Measurements from ENCODE around the gene RYR2. TPM values are rescaled to one million over a fixed set of nuclear protein-coding genes. Genes with fewer than 3 reads are reported as not detected.

RYR2 gene
- total and polyA plus RNA-seq, 4 donors = 2.6 to 128 (median 17.7) TPM

DNA sequence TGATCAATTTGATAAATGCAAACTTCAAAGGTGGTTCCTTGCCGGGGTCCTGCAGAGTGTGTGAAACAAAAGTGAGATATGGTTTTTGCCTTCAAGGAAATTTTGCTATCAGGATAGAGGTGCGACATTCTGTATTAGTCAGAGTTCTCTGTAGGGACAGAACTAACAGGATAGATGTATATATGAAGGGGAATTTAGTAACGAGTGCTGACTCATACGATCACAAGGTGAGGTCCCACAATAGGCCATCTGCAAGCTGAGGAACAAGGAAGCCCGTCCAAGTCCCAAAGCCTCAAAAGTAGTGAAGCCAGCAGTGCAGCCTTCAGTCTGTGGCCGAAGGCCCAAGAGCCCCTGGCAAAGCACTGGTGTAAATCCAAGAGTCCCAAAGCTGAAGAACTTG, 157.0 kb downstream of the RYR2 start:
- H3K4me1 ChIP-seq (ENCODE audit: control insufficient read depth in 1 of 2, insufficient read depth in 2 of 2, low read length in 2 of 2) = peaks cover 0 to 3% of the 10 kb centered on the region in 2 donors
- no peak overlapping the region for H3K4me3 ChIP-seq (ENCODE audit: low read length in 2 of 2)
- DNase-seq (no peak), ATAC-seq (ENCODE audit: low FRiP score) (no peak)
- intact Hi-C loops (cut with DNase I) = no loop called here
- no peak overlapping the region for H3K27ac ChIP-seq (ENCODE audit: low read depth in 1 of 2, low read length in 2 of 2)
- H3K9me3 ChIP-seq (ENCODE audit: control insufficient read depth, low read length) = no peaks in the 10 kb centered on the region
- no peaks in the 10 kb centered on the region for H3K27me3 ChIP-seq (ENCODE audit: control insufficient read depth in 1 of 2, insufficient read depth in 2 of 2, low read length in 1 of 2)
- WGBS, 2 donors = 49 to 55% methylated on average over 6 of the region's 6 CpGs
- no peaks in the 10 kb centered on the region for H3K36me3 ChIP-seq (ENCODE audit: control insufficient read depth in 1 of 2, insufficient read depth in 2 of 2, low read length in 1 of 2)

DNA sequence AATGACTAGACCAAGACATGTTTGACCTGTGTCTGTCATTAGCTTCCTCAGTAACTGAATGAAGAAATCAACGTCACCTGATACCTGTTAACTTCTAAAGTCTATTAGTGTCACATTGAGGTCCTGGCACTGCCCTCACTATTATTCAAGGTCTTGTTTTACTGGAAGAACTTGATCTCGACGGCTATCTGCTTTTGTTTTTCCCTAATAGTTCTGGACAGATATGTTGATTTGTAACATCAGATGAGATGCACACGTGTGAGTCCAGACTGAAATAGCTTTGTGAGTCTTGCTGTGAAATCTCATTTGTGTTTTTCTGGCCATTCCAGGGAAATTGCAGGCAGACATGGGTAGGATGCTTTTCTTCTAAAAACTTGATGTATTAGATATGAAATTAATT, 159.2 kb downstream of the RYR2 start:
- WGBS, 2 donors = 88 to 90% methylated on average over 4 of the region's 4 CpGs
- no peaks in the 10 kb centered on the region for H3K27me3 ChIP-seq (ENCODE audit: control insufficient read depth in 1 of 2, insufficient read depth in 2 of 2, low read length in 1 of 2)
- no peaks in the 10 kb centered on the region for H3K9me3 ChIP-seq (ENCODE audit: control insufficient read depth, low read length)
- no peak overlapping the region for H3K27ac ChIP-seq (ENCODE audit: low read depth in 1 of 2, low read length in 2 of 2)
- H3K4me1 ChIP-seq (ENCODE audit: control insufficient read depth in 1 of 2, insufficient read depth in 2 of 2, low read length in 2 of 2) = peaks cover 0 to 3% of the 10 kb centered on the region in 2 donors
- no peak overlapping the region for H3K4me3 ChIP-seq (ENCODE audit: low read length in 2 of 2)
- intact Hi-C loops (cut with DNase I) = no loop called here
- no peak for ATAC-seq (ENCODE audit: low FRiP score)
- DNase-seq = no peak
- H3K36me3 ChIP-seq (ENCODE audit: control insufficient read depth in 1 of 2, insufficient read depth in 2 of 2, low read length in 1 of 2) = no peaks in the 10 kb centered on the region

DNA sequence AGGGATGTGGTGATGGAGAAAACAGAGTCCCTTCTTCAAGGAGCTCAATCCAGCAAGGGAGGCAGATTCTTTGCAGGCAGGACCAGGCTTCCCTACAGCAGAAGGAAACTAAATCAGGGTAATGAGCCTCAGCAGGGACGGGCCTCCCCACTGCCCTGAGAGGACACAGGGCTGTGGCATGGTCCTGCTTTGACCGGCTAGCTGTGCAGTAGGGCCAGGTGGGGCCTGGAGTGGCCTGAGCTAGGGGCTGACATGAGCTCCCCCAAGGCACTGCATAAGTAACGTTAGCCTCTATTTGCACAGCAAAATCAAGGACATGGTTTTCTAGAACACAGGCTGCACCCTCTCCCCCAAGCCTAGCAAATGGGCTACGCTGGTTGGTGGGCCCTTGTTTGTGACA, 162.9 kb downstream of the RYR2 start:
- Histone ChIP-seq H3K9me3 (ENCODE audit: control insufficient read depth, low read length) (no peaks in the 10 kb centered on the region), H3K4me3 (ENCODE audit: low read length in 2 of 2) (no peak overlapping the region), H3K36me3 (ENCODE audit: control insufficient read depth in 1 of 2, insufficient read depth in 2 of 2, low read length in 1 of 2) (no peaks in the 10 kb centered on the region), H3K27ac (ENCODE audit: low read depth in 1 of 2, low read length in 2 of 2) (no peak overlapping the region), H3K27me3 (ENCODE audit: control insufficient read depth in 1 of 2, insufficient read depth in 2 of 2, low read length in 1 of 2) (no peaks in the 10 kb centered on the region), H3K4me1 (ENCODE audit: control insufficient read depth in 1 of 2, insufficient read depth in 2 of 2, low read length in 2 of 2) (no peaks in the 10 kb centered on the region)
- ATAC-seq (ENCODE audit: low FRiP score) (no peak), DNase-seq (no peak)
- intact Hi-C loops (cut with DNase I) = no loop called here
- whole genome bisulfite sequencing, 2 donors = 93 to 100% methylated on average over 4 of the region's 4 CpGs

DNA sequence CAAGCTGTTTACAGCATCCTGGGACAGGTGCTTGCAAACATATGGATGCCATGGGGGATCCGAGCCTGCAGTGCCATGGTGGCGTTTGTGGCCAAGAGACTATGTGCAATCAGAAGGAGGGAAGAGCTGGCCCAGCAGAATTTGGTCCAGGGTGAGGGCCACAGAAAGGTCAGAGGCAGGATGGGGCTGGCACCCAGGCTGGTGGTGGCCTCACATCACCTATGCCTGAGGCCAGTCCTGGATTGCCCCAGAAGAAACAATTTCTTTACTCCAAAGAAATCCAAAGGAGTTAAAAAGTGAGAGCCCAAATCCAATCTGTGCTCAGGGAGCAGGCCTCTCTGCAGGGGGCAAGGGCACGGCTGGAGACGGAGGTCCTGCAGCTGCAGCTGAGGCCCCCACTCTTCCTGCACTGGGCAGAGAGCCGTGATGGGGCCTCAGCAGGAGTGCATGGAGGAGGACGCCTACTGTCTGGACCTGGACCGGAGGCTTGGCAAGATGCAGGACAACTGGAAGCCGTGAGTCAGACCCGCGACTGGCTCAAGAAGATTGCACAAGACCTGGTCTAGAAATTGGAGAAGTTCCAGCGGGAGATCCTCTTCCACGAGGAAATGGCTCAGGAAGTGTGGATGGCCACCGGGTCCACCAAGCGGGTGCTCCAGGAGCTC, 163.5 kb downstream of the RYR2 start:
- DNase-seq = peak; percentile 73 to 79
- Histone ChIP-seq H3K27ac (ENCODE audit: low read depth in 1 of 2, low read length in 2 of 2) (no peak overlapping the region), H3K9me3 (ENCODE audit: control insufficient read depth, low read length) (no peaks in the 10 kb centered on the region), H3K4me3 (ENCODE audit: low read length in 2 of 2) (no peak overlapping the region), H3K36me3 (ENCODE audit: control insufficient read depth in 1 of 2, insufficient read depth in 2 of 2, low read length in 1 of 2) (no peaks in the 10 kb centered on the region), H3K27me3 (ENCODE audit: control insufficient read depth in 1 of 2, insufficient read depth in 2 of 2, low read length in 1 of 2) (no peaks in the 10 kb centered on the region), H3K4me1 (ENCODE audit: control insufficient read depth in 1 of 2, insufficient read depth in 2 of 2, low read length in 2 of 2) (no peaks in the 10 kb centered on the region)
- peak; percentile 78 for ATAC-seq (ENCODE audit: low FRiP score)
- 73 to 82% methylated on average over 14 of the region's 14 CpGs for WGBS, 2 donors
- intact Hi-C loops (cut with DNase I) = no loop called here

DNA sequence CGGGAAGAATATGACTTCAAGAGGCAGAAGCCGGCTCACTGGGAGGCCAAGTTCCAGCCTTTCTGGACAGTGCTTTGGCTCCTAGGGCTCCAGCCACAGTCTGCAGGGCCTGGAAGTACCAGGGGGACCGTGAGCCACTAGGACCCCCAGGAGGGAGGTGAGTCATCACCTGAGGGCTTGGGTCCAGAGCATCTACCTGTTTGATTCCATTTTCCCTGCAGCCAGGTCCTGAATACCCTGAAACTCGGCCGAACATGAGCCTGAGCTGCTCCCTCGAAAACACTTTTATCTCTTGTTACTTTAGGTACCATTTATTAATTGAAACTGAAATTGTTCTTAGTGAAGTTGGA, 164.1 kb downstream of the RYR2 start:
- WGBS, 2 donors = 84 to 93% methylated on average over 6 of the region's 6 CpGs
- Histone ChIP-seq H3K27ac (ENCODE audit: low read depth in 1 of 2, low read length in 2 of 2) (no peak overlapping the region), H3K36me3 (ENCODE audit: control insufficient read depth in 1 of 2, insufficient read depth in 2 of 2, low read length in 1 of 2) (no peaks in the 10 kb centered on the region), H3K4me1 (ENCODE audit: control insufficient read depth in 1 of 2, insufficient read depth in 2 of 2, low read length in 2 of 2) (no peaks in the 10 kb centered on the region), H3K4me3 (ENCODE audit: low read length in 2 of 2) (no peak overlapping the region), H3K9me3 (ENCODE audit: control insufficient read depth, low read length) (no peaks in the 10 kb centered on the region), H3K27me3 (ENCODE audit: control insufficient read depth in 1 of 2, insufficient read depth in 2 of 2, low read length in 1 of 2) (no peaks in the 10 kb centered on the region)
- intact Hi-C loops (cut with DNase I) = no loop called here
- ATAC-seq (ENCODE audit: low FRiP score) = peak; percentile 21
- no peak for DNase-seq

DNA sequence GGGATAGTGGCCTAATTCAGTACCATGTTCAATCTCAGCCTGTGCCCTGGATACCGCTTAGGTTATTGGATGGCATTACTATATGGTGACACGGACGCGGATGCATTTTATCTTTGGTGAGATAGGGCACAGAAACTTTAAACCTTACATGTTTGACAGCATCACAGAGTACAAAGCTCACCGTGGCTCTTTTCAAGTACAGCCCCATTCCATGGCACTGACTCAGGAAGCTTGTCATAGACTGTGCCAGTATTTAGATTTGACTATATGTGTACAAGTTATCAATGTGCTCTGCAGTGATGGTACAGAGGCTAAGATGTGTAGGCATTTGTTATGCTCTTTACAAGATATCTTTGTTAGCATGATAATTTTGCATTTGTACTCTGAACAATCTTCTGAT, 169.0 kb downstream of the RYR2 start:
- WGBS, 2 donors = 65 to 73% methylated on average over 5 of the region's 5 CpGs
- H3K27me3 ChIP-seq (ENCODE audit: control insufficient read depth in 1 of 2, insufficient read depth in 2 of 2, low read length in 1 of 2) = no peaks in the 10 kb centered on the region
- no peak overlapping the region for H3K4me3 ChIP-seq (ENCODE audit: low read length in 2 of 2)
- no peaks in the 10 kb centered on the region for H3K36me3 ChIP-seq (ENCODE audit: control insufficient read depth in 1 of 2, insufficient read depth in 2 of 2, low read length in 1 of 2)
- intact Hi-C loops (cut with DNase I) = no loop called here
- no peaks in the 10 kb centered on the region for H3K9me3 ChIP-seq (ENCODE audit: control insufficient read depth, low read length)
- ATAC-seq (ENCODE audit: low FRiP score) (no peak), DNase-seq (no peak)
- no peak overlapping the region for H3K27ac ChIP-seq (ENCODE audit: low read depth in 1 of 2, low read length in 2 of 2)
- no peaks in the 10 kb centered on the region for H3K4me1 ChIP-seq (ENCODE audit: control insufficient read depth in 1 of 2, insufficient read depth in 2 of 2, low read length in 2 of 2)

DNA sequence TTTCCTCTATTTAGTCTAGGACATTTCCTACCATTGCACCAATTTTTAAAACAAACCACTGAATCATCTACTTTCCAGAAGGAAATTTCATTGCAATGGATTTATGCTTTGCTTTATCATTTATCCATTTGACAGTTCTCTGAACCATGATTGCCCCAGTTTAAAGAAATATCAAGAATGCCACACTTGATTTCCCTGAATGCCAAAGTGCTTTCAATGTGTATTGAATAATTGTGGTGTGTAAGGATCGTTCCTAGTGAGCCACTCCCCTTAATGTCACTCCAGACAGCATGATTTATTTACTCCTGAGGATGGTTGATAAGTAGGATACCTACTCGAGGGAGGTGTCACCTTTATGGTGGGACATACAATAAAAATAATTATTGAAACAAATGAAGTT, 169.6 kb downstream of the RYR2 start:
- Histone ChIP-seq H3K27ac (ENCODE audit: low read depth in 1 of 2, low read length in 2 of 2) (no peak overlapping the region), H3K36me3 (ENCODE audit: control insufficient read depth in 1 of 2, insufficient read depth in 2 of 2, low read length in 1 of 2) (no peaks in the 10 kb centered on the region), H3K4me1 (ENCODE audit: control insufficient read depth in 1 of 2, insufficient read depth in 2 of 2, low read length in 2 of 2) (no peaks in the 10 kb centered on the region), H3K4me3 (ENCODE audit: low read length in 2 of 2) (no peak overlapping the region), H3K27me3 (ENCODE audit: control insufficient read depth in 1 of 2, insufficient read depth in 2 of 2, low read length in 1 of 2) (no peaks in the 10 kb centered on the region), H3K9me3 (ENCODE audit: control insufficient read depth, low read length) (no peaks in the 10 kb centered on the region)
- ATAC-seq (ENCODE audit: low FRiP score) = no peak
- DNase-seq = no peak
- 19 to 36% methylated on average over 2 of the region's 2 CpGs for WGBS, 2 donors
- intact Hi-C loops (cut with DNase I) = no loop called here

DNA sequence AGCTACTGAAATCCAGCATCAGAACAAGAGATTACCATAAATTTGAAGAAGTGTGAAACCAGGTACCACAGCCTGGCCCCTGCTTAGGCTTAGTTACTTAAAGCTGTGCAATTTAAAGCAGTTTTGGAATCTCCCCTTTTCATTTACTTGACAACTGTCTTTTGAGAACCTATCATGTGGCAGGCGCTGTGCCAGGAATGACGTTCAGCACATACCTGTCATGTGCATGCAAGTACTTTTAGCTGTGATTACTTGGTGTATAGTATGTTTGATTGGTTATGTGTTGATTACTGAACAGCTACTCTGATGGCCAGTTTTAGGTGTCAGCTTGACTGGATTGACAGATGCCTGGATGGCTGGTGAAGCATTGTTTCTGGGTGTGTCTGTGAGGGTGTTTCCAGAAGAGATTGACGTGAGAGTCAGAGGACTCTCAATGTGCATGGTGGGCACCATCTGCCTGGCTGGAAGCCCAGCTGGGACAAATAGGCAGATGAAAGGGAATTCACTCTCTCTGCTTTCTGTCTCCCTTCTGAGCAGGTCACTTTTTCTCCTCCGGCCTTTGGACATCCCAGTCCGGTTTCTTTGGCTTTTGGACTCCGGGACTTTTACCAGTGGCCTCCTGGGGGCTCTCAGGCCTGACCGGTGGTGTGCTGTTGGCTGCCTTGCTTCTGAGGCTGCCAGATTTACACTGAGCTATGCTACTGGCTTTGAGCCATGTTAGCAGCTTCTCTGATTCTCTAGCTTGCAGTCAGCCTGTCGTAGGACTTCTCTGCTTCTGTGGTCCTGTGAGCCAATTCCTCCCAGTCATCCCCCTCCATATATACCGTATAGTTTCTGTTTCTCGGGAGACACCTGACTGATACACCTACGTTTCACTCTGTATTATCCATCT, 178.0 kb downstream of the RYR2 start:
- Histone ChIP-seq H3K4me1 (ENCODE audit: control insufficient read depth in 1 of 2, insufficient read depth in 2 of 2, low read length in 2 of 2) (peaks cover 4% of the 10 kb centered on the region in 2 donors), H3K4me3 (ENCODE audit: low read length in 2 of 2) (no peak overlapping the region), H3K36me3 (ENCODE audit: control insufficient read depth in 1 of 2, insufficient read depth in 2 of 2, low read length in 1 of 2) (no peaks in the 10 kb centered on the region), H3K9me3 (ENCODE audit: control insufficient read depth, low read length) (no peaks in the 10 kb centered on the region), H3K27me3 (ENCODE audit: control insufficient read depth in 1 of 2, insufficient read depth in 2 of 2, low read length in 1 of 2) (no peaks in the 10 kb centered on the region), H3K27ac (ENCODE audit: low read depth in 1 of 2, low read length in 2 of 2) (peak overlapping the region in 1 of 2 donors; percentile 44)
- ATAC-seq (ENCODE audit: low FRiP score) (peak; percentile 71), DNase-seq (peak; percentile 48 to 76)
- intact Hi-C loops (cut with DNase I) = loop anchor here in 1 of 2 donors (10.0 kb wide), 1 partner anchor 165 kb away; no protein-coding TSS in a partner anchor
- WGBS, 2 donors = 20 to 23% methylated on average over 11 of the region's 11 CpGs

DNA sequence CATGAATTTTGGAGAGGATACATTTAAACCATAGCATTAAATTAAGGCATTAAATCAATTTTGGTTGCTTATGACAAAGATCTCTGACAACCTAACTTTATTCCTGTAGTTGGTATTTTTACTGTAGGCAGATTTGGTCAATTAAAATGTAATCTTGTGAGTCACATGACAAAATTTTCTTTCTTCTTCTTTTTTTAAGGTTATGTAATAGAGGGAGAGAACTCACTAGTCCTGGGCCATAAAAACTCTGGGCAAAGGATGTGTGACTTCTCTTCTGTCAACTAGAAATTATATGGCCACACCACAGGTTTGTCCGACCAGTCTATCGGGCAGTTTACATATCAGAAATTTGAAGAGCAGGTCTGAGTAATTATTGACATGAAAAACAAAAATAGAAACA, 181.4 kb downstream of the RYR2 start:
- DNase-seq (no peak), ATAC-seq (ENCODE audit: low FRiP score) (no peak)
- intact Hi-C loops (cut with DNase I) = loop anchor here in 1 of 2 donors (10.0 kb wide), 1 partner anchor 161 kb away; no protein-coding TSS in a partner anchor
- WGBS, 2 donors = 97 to 99% methylated on average over 2 of the region's 2 CpGs
- H3K27ac ChIP-seq (ENCODE audit: low read depth in 1 of 2, low read length in 2 of 2) = no peak overlapping the region
- H3K27me3 ChIP-seq (ENCODE audit: control insufficient read depth in 1 of 2, insufficient read depth in 2 of 2, low read length in 1 of 2) = no peaks in the 10 kb centered on the region
- H3K9me3 ChIP-seq (ENCODE audit: control insufficient read depth, low read length) = no peaks in the 10 kb centered on the region
- H3K36me3 ChIP-seq (ENCODE audit: control insufficient read depth in 1 of 2, insufficient read depth in 2 of 2, low read length in 1 of 2) = no peaks in the 10 kb centered on the region
- peaks cover 4% of the 10 kb centered on the region in 2 donors for H3K4me1 ChIP-seq (ENCODE audit: control insufficient read depth in 1 of 2, insufficient read depth in 2 of 2, low read length in 2 of 2)
- no peak overlapping the region for H3K4me3 ChIP-seq (ENCODE audit: low read length in 2 of 2)
